ENCODE measurements around the gene DPY19L2. TPM values are rescaled to one million over a fixed set of nuclear protein-coding genes. Genes with fewer than 3 reads are reported as not detected.
A peak's percentile ranks its signal among the peaks of the same experiment; 100 is the strongest.
"Not testable (repeated sequence)": the region's sequence is repeated elsewhere in the genome, so short reads cannot be mapped to it uniquely, and the experiment has no call there.

DPY19L2 gene
- total RNA-seq, 1 experiment from 2014 or later, result 4.2 TPM

- POLR2A ChIA-PET (ENCODE audit: low non-redundant PET); H3K36me3 ChIP-seq (ENCODE audit: insufficient read depth, low read length, poor library complexity, severe bottlenecking); H3K4me1 ChIP-seq (ENCODE audit: insufficient read depth, low read length, poor library complexity, severe bottlenecking); H3K4me3 ChIP-seq (ENCODE audit: low read depth, low read length, poor library complexity, severe bottlenecking); DNase-seq (ENCODE audit: low spot score); CTCF ChIA-PET; H3K27ac ChIP-seq (ENCODE audit: low read depth, low read length, poor library complexity, severe bottlenecking); H3K9me3 ChIP-seq (ENCODE audit: low read depth, low read length, poor library complexity, severe bottlenecking); BruUV-seq (replicated peaks); intact Hi-C loops (cut with micrococcal nuclease; ENCODE audit: unreplicated experiment); H3K27me3 ChIP-seq (replicated peaks; ENCODE audit: insufficient read depth, low read depth, low read length, poor library complexity): not testable (repeated sequence)
These were observed 18.3 kb upstream of the DPY19L2 start for GRCh38 chr12:63686623-63687022.

- H3K27me3 ChIP-seq (replicated peaks; ENCODE audit: insufficient read depth, low read depth, low read length, poor library complexity); BruUV-seq (replicated peaks); H3K4me1 ChIP-seq (ENCODE audit: insufficient read depth, low read length, poor library complexity, severe bottlenecking); DNase-seq (ENCODE audit: low spot score); POLR2A ChIA-PET (ENCODE audit: low non-redundant PET); H3K36me3 ChIP-seq (ENCODE audit: insufficient read depth, low read length, poor library complexity, severe bottlenecking); H3K27ac ChIP-seq (ENCODE audit: low read depth, low read length, poor library complexity, severe bottlenecking); CTCF ChIA-PET; H3K9me3 ChIP-seq (ENCODE audit: low read depth, low read length, poor library complexity, severe bottlenecking); H3K4me3 ChIP-seq (ENCODE audit: low read depth, low read length, poor library complexity, severe bottlenecking); intact Hi-C loops (cut with micrococcal nuclease; ENCODE audit: unreplicated experiment): not testable (repeated sequence)
These were observed 17.5 kb upstream of the DPY19L2 start for GRCh38 chr12:63685789-63686188.

DNA sequence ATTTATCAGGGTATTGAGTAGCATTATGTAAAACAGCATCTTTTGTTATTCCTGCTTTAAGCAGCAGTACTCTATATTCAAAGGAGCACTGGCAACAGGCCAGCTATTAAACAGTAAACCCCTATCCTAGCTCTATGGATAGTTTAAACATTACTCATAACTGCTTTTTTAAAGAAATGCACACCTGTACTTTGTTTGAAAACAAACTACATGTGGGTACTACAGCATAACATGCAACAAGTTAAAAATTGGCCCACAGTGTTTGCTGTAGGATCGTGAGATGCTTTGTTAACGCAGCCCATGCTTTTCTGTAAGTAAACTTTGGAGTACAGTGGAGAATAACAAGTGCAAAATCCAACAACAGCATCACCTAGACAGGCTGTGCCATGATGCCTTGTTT is 14.3 kb upstream of the DPY19L2 start:
- H3K9me3 ChIP-seq (ENCODE audit: low read depth, low read length, poor library complexity, severe bottlenecking); POLR2A ChIA-PET (ENCODE audit: low non-redundant PET); CTCF ChIA-PET; H3K27me3 ChIP-seq (replicated peaks; ENCODE audit: insufficient read depth, low read depth, low read length, poor library complexity); intact Hi-C loops (cut with micrococcal nuclease; ENCODE audit: unreplicated experiment); H3K4me3 ChIP-seq (ENCODE audit: low read depth, low read length, poor library complexity, severe bottlenecking); DNase-seq (ENCODE audit: low spot score); H3K27ac ChIP-seq (ENCODE audit: low read depth, low read length, poor library complexity, severe bottlenecking); H3K36me3 ChIP-seq (ENCODE audit: insufficient read depth, low read length, poor library complexity, severe bottlenecking); BruUV-seq (replicated peaks); H3K4me1 ChIP-seq (ENCODE audit: insufficient read depth, low read length, poor library complexity, severe bottlenecking): not testable (repeated sequence)

- H3K27me3 ChIP-seq (replicated peaks; ENCODE audit: insufficient read depth, low read depth, low read length, poor library complexity); intact Hi-C loops (cut with micrococcal nuclease; ENCODE audit: unreplicated experiment); H3K27ac ChIP-seq (ENCODE audit: low read depth, low read length, poor library complexity, severe bottlenecking); CTCF ChIA-PET; BruUV-seq (replicated peaks); H3K4me1 ChIP-seq (ENCODE audit: insufficient read depth, low read length, poor library complexity, severe bottlenecking); H3K36me3 ChIP-seq (ENCODE audit: insufficient read depth, low read length, poor library complexity, severe bottlenecking); POLR2A ChIA-PET (ENCODE audit: low non-redundant PET); H3K9me3 ChIP-seq (ENCODE audit: low read depth, low read length, poor library complexity, severe bottlenecking); H3K4me3 ChIP-seq (ENCODE audit: low read depth, low read length, poor library complexity, severe bottlenecking): not testable (repeated sequence)
- peak; percentile 37 for DNase-seq (ENCODE audit: low spot score)
These were observed 12.5 kb upstream of the DPY19L2 start for GRCh38 chr12:63680758-63681157.

DNA sequence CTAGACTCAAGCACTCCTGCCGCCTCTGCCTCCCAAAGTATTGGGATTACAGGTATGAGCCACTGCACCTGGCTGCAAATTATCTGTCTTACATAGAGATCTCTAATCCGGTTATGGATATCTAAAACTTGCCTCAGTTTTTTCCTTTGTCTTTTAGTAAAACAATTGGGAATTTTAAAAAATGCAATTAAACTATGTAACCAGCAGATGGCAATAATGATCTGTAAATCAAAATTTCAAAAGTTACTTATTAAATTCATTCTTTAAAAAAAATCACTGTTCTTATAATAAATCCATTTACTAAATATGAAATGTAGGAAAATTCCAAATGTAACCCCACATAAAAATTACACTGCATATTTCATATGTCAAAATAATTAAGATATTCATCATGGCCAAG is 4.3 kb upstream of the DPY19L2 start:
- POLR2A ChIA-PET (ENCODE audit: low non-redundant PET), result not testable (repeated sequence)

DNA sequence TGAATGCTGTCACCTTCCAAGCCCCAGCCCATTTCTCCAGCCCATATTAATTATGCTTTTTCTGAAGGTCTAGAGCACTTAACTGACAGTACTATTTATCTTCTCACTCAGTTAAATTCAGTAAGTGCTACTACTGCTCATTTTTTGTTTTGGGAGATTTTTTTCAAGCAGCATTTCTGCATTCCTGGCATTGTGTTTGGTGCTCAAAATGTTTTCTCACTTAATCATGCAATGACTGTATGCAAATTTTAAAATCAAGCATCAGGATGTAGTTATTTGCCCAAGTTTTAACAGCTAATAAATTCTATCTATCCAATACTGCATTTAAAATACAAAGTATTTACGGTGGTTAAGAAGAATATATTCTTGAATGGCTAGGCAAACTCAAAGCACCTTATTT is 1.6 kb upstream of the DPY19L2 start:
- H3K9me3 ChIP-seq (ENCODE audit: low read depth, low read length, poor library complexity, severe bottlenecking); CTCF ChIA-PET; H3K4me1 ChIP-seq (ENCODE audit: insufficient read depth, low read length, poor library complexity, severe bottlenecking); DNase-seq (ENCODE audit: low spot score); H3K36me3 ChIP-seq (ENCODE audit: insufficient read depth, low read length, poor library complexity, severe bottlenecking); H3K27ac ChIP-seq (ENCODE audit: low read depth, low read length, poor library complexity, severe bottlenecking); H3K4me3 ChIP-seq (ENCODE audit: low read depth, low read length, poor library complexity, severe bottlenecking); BruUV-seq (replicated peaks); POLR2A ChIA-PET (ENCODE audit: low non-redundant PET): not testable (repeated sequence)
- intact Hi-C loops (cut with micrococcal nuclease; ENCODE audit: unreplicated experiment), result loop anchor here (5.0 to 10.0 kb wide), 3 partner anchors 248 to 585 kb away; no protein-coding TSS in a partner anchor
- peaks cover 17% of the 10 kb centered on the region for H3K27me3 ChIP-seq (replicated peaks; ENCODE audit: insufficient read depth, low read depth, low read length, poor library complexity)

More for the DNA sequence above, 4.3 kb upstream of the DPY19L2 start:
- CTCF ChIA-PET, result interaction anchor here (0.6 kb wide), 1 partner anchor 161 kb away, joined by 3 read pairs; no protein-coding TSS in a partner anchor
- DNase-seq (ENCODE audit: low spot score); H3K4me3 ChIP-seq (ENCODE audit: low read depth, low read length, poor library complexity, severe bottlenecking); BruUV-seq (replicated peaks); H3K9me3 ChIP-seq (ENCODE audit: low read depth, low read length, poor library complexity, severe bottlenecking); H3K27ac ChIP-seq (ENCODE audit: low read depth, low read length, poor library complexity, severe bottlenecking); H3K4me1 ChIP-seq (ENCODE audit: insufficient read depth, low read length, poor library complexity, severe bottlenecking); H3K36me3 ChIP-seq (ENCODE audit: insufficient read depth, low read length, poor library complexity, severe bottlenecking): not testable (repeated sequence)
- peaks cover 17% of the 10 kb centered on the region for H3K27me3 ChIP-seq (replicated peaks; ENCODE audit: insufficient read depth, low read depth, low read length, poor library complexity)
- TF ChIP-seq CTCF (conservative IDR thresholded peaks at IDR 0.05; ENCODE audit: low read depth, low read length), result peak; percentile 39; the same call in 1 of the 2 replicates
- intact Hi-C loops (cut with micrococcal nuclease; ENCODE audit: unreplicated experiment), result loop anchor here (2.0 to 10.0 kb wide), 2 partner anchors 130 to 582 kb away; no protein-coding TSS in a partner anchor

GRCh38 chr12:63669427-63669826 is 1.1 kb upstream of the DPY19L2 start:
- DNase-seq (ENCODE audit: low spot score); H3K36me3 ChIP-seq (ENCODE audit: insufficient read depth, low read length, poor library complexity, severe bottlenecking); H3K9me3 ChIP-seq (ENCODE audit: low read depth, low read length, poor library complexity, severe bottlenecking); H3K4me1 ChIP-seq (ENCODE audit: insufficient read depth, low read length, poor library complexity, severe bottlenecking); CTCF ChIA-PET; BruUV-seq (replicated peaks); H3K4me3 ChIP-seq (ENCODE audit: low read depth, low read length, poor library complexity, severe bottlenecking); POLR2A ChIA-PET (ENCODE audit: low non-redundant PET); H3K27ac ChIP-seq (ENCODE audit: low read depth, low read length, poor library complexity, severe bottlenecking): not testable (repeated sequence)
- H3K27me3 ChIP-seq (replicated peaks; ENCODE audit: insufficient read depth, low read depth, low read length, poor library complexity), result peaks cover 17% of the 10 kb centered on the region
- intact Hi-C loops (cut with micrococcal nuclease; ENCODE audit: unreplicated experiment), result loop anchor here (5.0 kb wide), 2 partner anchors 247 to 562 kb away; no protein-coding TSS in a partner anchor

Measured in A673 (cell line).